ENCODE data around the gene PTPRA. TPM values are rescaled to one million over a fixed set of nuclear protein-coding genes. Genes with fewer than 3 reads are reported as not detected.

PTPRA gene
- total and polyA plus RNA-seq, 12 donors, result 8.9 to 37.3 (median 28.5) TPM

GRCh38 chr20:2839732-2840137, 33.5 kb upstream of the PTPRA start:
- intact Hi-C loops (cut with DNase I), result loop anchor here in 6 of 10 donors (2.0 to 10.0 kb wide), 6 partner anchors 77 to 187 kb away; partner anchors contain the start of genes EBF4 (in 1 of the 6), IDH3B (in 1 of the 6) and NOP56 (in 1 of the 6)
- H3K4me1 ChIP-seq, result peaks cover 0 to 23% (median 18%) of the 10 kb centered on the region in 9 donors
- H3K36me3 ChIP-seq, result peaks cover 0 to 44% (median 0%) of the 10 kb centered on the region in 9 donors
- peak overlapping the region in 9 of 10 donors; percentile 91 to 98 (median 93) for H3K27ac ChIP-seq
- peak overlapping the region; percentile 73 to 97 (median 90) for H3K4me3 ChIP-seq
- ATAC-seq, result no peak
- TF ChIP-seq CTCF (IDR thresholded peaks at IDR 0.05), result no peak
- DNase-seq, result no peak
- WGBS, 2 donors, result 79 to 81% methylated on average over 21 of the region's 21 CpGs
- no peaks in the 10 kb centered on the region for H3K27me3 ChIP-seq
- no peaks in the 10 kb centered on the region for H3K9me3 ChIP-seq

- Histone ChIP-seq H3K4me3 (peak within 1 kb of the TSS; percentile 73 to 97 (median 90)), H3K9me3 (no peaks in the 10 kb centered on the region), H3K4me1 (peaks cover 0 to 23% (median 18%) of the 10 kb centered on the region in 9 donors), H3K36me3 (peaks cover 0 to 37% (median 0%) of the 10 kb centered on the region in 9 donors), H3K27ac (peak within 1 kb of the TSS; percentile 74 to 98 (median 93)), H3K27me3 (no peaks in the 10 kb centered on the region)
- ATAC-seq, result peak; percentile 98 to 99 (median 99)
- 3% methylated on average over 85 to 98 of the region's 98 CpGs for WGBS, 2 donors
- intact Hi-C loops (cut with DNase I), result loop anchor here in 5 of 10 donors (2.0 to 10.0 kb wide), 5 partner anchors 86 to 188 kb away; partner anchors contain the start of genes EBF4 (in 1 of the 5), IDH3B (in 1 of the 5) and NOP56 (in 1 of the 5)
- no peak for TF ChIP-seq CTCF (IDR thresholded peaks at IDR 0.05)
- peak; percentile 87 to 91 for DNase-seq
These were observed 32.9 kb upstream of the PTPRA start, which contains the start of the genes PCED1A and VPS16 for GRCh38 chr20:2840138-2840966. Gene PCED1A, minus strand, starts transcription at chr20:2840655. Its CDS starts 743 bp downstream, at chr20:2839912. Gene VPS16, plus strand, starts transcription at chr20:2840745. Its CDS starts 30 bp downstream, at chr20:2840775.

GRCh38 chr20:2840967-2841531, 32.2 kb upstream of the PTPRA start:
- Histone ChIP-seq H3K4me1 (peaks cover 0 to 23% (median 18%) of the 10 kb centered on the region in 9 donors), H3K27ac (peak overlapping the region; percentile 74 to 98 (median 93)), H3K4me3 (peak overlapping the region; percentile 73 to 97 (median 90)), H3K27me3 (no peaks in the 10 kb centered on the region), H3K36me3 (peaks cover 0 to 34% (median 0%) of the 10 kb centered on the region in 9 donors), H3K9me3 (no peaks in the 10 kb centered on the region)
- whole genome bisulfite sequencing, 2 donors, result 4 to 5% methylated on average over 33 of the region's 33 CpGs
- ATAC-seq (peak; percentile 40 to 77 (median 68)), DNase-seq (peak; percentile 68 to 75)
- intact Hi-C loops (cut with DNase I), result loop anchor here in 5 of 10 donors (2.0 to 10.0 kb wide), 5 partner anchors 86 to 189 kb away; partner anchors contain the start of genes EBF4 (in 1 of the 5), IDH3B (in 1 of the 5) and NOP56 (in 1 of the 5)
- TF ChIP-seq CTCF (IDR thresholded peaks at IDR 0.05), result no peak

DNA sequence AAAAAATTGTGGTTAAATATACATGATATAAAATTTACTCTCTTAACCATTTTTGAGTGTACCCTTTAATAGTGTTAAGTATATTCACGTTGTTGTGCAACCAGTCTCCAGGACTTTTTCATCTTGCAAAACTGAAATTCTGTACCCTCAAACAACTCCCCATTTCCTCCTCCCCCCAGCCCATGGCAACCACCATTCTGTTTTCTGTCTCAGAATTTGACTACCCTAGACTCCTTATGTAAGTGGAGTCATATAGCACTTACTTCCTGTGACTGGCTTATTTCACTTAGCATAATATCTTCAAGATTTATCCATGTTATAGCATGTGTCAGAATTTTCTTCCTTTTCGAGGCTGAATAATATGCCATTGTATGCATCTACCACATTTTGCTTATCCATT, 27.7 kb upstream of the PTPRA start:
- no peak for DNase-seq
- H3K27ac ChIP-seq, result no peak overlapping the region
- peaks cover 0 to 20% (median 0%) of the 10 kb centered on the region in 9 donors for H3K36me3 ChIP-seq
- no peaks in the 10 kb centered on the region for H3K27me3 ChIP-seq
- no peak for ATAC-seq
- no peak overlapping the region for H3K4me3 ChIP-seq
- H3K9me3 ChIP-seq, result no peaks in the 10 kb centered on the region
- 81 to 86% methylated on average over 2 of the region's 2 CpGs for WGBS, 2 donors
- intact Hi-C loops (cut with DNase I), result loop anchor here in 4 of 10 donors (5.0 to 10.0 kb wide), 4 partner anchors 88 to 181 kb away; partner anchors contain the start of genes EBF4 (in 1 of the 4) and IDH3B (in 1 of the 4)
- TF ChIP-seq CTCF (IDR thresholded peaks at IDR 0.05), result no peak
- peaks cover 0 to 13% (median 10%) of the 10 kb centered on the region in 9 donors for H3K4me1 ChIP-seq
